HG02970 (cell line): ENCODE data around the gene MAGOHB.
A peak's percentile ranks its signal among the peaks of the same experiment; 100 is the strongest.
"Not testable (repeated sequence)": the region's sequence is repeated elsewhere in the genome, so short reads cannot be mapped to it uniquely, and the experiment has no call there.

Experiments
- ATAC-seq: cut with Tn5 transposase; IDR thresholded peaks from one replicate; pipeline ENCODE4 v1.9.1; 2021; ENCODE audit warnings: mild to moderate bottlenecking, moderate library complexity, moderate number of reproducible peaks; ENCODE audit not compliant: unreplicated experiment, low FRiP score

The MAGOHB gene

DNA sequence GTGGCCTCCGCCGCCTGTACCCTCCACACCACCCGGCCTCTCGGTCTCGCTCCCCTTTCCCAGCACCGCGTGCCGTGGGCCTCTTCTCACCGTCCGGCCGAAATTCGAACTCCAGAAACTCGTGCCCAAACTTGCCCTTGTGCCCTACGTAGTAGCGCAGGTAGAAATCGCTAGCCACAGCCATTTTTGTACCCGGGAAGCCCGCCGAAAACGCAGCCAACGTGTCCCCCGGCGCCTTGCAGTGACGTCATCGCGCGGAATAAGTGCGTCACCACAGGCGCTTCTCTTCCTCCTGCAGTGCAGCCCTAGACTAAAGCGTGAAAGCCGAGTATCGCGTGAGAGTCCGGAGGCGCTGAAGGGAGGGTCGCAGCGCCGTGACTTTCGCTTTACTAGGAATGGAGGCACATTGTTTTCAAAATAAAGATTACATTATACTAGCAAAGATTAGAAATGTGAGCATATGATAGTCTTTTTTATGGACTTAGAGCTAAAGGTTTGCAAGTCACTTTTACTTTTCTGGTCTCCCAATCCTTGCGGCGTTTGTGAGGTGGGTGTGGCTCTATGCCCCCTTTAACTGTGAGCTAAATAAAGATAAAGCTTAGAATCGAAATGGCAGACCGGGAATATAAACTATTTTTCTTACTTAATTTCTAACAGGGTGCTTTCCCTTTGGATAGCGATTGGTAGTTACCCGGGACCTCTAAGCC is at the start of gene MAGOHB:
Gene MAGOHB (minus strand): TSS at position 261 of the 707 bp plus-strand sequence. CDS start 77 bp downstream, at position 184.
- ATAC-seq, result peak; percentile 95

DNA sequence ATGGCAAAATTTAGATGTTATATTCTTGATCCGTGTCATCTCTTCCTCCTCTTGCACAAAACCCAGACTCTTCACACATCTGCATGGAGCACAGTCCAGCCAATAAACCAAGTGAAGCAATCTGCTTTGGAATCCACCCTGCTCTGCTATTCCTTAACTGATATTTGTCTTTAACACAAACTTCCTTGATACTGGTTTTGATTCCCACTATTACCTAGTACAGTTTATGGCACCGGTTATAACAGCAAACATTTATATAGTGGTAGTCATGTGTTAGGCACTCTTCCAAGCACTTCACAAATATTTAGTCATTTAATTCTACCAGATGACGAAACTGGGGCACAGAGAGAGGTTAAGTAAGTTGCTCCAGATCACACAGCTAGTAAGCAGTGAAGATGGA is 47.9 kb upstream of the MAGOHB start:
- no peak for ATAC-seq

DNA sequence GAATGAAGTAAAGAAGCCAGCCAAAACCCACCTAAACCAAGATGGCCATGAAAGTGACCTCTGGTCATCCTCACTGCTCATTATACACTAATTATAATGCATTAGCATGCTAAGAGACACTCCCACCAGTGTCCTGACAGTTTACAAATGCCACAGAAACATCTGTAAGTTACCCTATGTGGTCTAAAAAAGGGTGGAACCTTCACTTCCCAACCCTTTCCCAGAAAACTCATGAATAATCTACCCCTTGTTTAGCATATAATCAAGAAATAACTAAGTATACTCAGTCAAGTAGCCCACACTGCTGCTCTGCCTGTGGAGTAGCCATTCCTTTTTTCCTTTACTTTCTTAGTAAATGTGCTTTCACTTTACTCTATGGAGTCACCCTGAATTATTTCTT is 40.6 kb upstream of the MAGOHB start:
- ATAC-seq, result no peak

DNA sequence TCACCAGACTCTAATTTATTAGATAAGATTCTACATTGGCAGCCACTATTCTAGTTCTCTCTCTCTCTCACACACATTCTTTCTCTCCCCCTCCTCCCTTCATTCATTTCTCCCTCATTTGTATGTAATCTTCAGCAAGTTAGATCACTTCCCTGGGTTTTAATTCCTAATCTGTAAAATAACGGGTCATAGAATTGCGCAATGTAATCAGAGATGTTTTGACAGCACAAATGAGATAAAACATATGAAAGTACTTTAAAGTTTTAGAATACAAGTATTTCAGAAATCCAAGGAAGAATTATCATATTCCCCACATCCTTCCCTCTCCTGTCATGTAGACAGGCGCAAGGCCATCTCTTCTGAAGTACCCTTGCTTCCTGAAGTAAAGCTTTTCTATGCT is 38.8 kb upstream of the MAGOHB start:
- no peak for ATAC-seq

DNA sequence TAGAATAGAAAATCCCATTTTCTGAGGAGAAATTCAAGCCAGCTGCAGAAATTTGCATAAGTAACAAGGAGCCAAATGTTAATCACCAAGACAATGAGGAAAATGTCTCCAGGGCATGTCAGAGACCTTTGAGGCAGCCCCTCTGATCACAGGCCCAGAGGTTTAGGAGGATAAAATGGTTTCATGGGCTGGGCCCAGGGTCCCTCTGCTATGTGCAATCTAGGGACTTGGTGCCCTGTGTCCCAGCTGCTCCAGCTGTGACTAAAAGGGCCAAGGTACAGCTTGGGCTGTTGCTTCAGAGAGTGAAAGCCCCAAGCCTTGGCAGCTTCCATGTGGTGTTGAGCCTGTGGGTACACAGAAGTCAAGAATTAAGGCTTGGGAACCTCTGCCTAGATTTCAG is 33.2 kb upstream of the MAGOHB start:
- not testable (repeated sequence) for ATAC-seq

DNA sequence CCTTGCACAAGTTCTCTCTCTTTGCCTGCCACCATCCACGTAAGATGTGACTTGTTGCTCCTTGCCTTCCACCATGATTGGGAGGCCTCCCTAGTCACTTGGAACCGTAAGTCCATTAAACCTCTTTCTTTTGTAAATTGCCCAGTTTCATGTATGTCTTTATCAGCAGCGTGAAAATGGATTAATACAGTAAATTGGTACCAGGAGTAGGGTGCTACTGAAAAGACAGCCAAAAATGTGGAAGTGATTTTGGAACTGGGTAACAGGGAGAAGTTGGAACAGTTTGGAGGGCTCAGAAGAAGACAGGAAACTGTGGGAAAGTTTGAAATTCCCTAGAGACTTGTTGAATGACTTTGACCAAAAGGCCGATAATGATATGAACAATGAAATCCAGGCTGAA is 32.5 kb upstream of the MAGOHB start:
- no peak for ATAC-seq

DNA sequence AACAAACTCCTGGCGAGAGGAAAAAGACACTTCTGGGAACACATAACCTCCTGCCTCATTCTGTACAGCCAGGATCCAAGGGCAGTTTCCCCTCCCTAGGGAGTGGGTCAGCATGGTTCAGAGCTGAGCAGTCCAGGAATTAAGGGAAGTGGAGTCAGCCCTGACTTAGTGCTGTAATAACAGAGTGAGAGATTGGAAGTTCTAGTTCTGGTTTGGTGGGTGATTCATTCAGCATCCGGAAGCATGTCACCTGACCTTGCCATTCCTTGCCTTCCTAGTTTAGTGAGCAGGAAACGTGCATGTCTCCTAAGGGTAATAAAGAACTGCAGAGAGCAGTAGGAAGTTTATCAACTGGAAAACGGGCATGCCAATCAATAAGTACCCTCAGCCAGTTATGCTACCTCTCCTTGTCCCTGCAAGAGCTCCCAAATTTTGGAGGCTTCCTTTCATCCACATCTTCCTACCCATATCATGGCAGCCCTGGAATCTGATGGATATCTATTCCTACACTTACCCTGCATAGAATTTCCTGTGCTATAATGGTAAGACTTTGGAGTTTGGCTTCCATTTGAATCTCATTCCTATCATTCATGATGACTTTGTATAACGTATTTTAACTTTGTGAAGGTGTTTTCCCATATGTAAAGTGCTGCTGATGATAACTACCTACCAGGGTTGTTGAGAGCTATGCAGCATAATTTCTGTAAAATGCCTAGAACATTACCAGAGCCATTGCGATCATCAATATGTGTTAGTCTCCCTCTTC is 28.5 kb upstream of the MAGOHB start:
- ATAC-seq, result no peak

DNA sequence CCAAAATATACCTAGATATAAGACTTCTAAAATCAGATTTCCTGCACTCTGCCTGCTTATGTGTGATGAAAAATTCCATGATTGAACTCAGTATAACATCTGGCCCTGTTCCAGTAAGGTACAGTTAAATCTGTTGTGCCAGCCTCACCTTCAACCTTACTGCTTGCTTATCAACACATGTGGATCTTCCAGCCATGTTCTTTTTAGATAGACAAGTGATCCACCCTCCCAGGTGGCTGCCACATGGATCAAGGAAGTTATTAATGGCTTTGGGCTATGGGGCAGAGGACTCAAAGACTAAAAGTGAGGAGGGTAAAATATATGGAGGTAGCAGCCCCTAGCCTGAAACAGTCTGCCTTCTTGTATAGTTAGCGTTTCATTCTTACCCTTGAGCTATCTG is 25.3 kb upstream of the MAGOHB start:
- no peak for ATAC-seq

DNA sequence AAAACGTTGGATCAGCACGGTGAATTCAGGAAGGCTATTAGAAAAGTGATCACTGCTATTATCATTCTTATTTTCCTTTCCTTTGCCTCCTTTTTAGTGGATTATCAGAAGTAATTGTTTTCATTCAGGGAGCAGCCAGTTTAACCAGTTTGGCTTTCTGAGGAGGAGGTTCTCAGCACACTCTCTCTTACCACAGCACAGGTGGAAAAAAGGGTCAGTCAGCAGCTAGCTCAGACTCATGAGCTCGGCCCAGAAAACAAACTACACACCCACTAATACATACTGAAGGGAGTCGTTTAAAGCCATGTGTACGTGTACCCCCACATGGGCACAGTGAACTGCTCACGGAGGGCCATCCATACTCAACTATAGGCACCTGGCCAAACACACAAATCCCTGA is 23.2 kb upstream of the MAGOHB start:
- no peak for ATAC-seq

DNA sequence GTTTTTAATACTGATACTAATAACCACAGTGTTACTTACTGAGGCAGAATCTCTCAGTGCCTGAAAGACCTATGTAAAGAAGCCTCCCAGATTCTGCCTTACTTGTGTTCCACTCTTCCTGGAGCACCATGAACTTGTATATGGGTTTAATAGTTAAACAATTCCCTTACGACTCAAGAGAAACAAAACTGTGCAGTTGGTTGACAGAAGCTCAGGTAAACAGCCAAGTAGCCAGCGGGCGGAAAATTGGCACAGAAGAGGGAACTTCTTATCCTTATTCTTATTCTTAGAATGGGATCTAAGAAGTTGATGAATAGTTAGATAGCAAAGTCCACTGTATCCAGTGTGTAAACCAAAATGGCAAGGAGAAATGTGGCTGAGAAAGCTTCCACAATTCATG is 22.7 kb upstream of the MAGOHB start:
- no peak for ATAC-seq

DNA sequence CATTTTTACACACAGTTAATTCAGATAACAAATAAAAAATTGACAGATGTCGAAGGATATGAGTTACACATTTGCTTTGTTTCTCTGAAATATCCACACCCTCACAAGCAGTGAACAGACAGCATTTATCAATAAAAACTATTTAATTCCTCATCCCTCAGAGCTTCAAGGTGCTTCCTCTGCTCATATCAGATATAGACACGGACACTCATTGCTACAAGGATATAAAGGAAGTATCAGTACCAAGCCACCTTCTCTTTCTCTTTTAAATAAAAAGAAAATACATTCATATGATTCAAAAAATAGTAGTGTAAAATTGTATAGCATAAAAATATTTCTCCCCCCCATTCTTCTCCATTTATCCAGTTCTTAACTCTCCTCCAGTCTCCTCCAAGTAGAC is 21.9 kb upstream of the MAGOHB start:
- ATAC-seq, result no peak

DNA sequence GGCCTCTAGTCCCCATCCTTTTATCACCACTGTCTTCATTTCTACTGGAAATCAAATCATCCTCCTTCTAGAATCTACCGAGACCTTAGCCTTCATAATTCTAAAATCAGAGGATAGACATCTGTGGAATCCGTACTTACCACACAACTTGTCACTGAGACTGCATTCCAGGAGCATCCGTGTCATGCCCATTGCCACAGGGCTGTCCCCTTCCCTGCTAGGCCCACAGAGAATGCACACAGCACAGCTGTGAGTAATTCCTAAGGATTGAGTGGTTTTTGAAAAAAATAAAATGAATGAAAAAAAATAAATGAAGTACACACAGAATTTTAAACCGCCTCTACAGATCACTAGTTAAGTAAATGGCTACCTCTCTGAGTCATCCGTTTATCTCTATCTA is 21.0 kb upstream of the MAGOHB start:
- ATAC-seq, result no peak

DNA sequence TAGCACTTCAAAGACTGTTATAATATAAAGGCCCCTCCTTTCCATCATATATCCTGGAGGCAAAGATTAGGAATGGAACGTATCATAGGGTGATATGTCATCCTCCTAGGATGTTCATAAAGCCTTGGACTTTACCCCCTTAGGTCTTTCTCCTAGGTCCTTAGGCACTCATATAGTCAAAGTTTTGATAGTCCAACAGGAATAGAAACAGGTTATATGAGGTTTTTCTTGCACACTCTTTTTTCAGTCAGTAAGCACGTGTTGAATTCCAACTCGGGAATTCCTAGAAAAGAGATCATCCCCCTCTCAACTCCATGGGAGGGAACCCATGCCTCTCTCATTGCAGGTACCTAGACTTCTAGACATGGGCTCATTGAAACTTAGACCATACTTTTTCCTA is 20.1 kb upstream of the MAGOHB start:
- ATAC-seq, result no peak

DNA sequence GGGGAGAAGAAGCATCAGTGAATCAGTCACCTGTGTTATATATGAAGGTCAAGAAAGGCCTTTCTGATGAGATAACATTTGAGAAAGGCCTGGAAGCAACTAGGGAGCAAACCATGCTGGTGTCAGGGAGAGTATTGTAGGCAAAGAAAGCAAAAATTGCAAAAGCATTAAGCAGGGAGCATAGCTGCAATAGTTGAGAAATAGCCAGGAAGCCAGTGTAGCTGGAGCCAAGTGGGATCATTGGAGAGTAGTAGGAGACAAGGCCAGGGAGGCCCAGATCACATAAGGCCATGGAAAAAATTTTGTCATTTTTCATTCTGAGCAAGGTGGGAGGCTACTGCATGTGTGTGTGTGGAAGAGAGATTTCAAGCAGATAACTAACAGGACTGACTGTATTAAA is 18.8 kb upstream of the MAGOHB start:
- no peak for ATAC-seq

DNA sequence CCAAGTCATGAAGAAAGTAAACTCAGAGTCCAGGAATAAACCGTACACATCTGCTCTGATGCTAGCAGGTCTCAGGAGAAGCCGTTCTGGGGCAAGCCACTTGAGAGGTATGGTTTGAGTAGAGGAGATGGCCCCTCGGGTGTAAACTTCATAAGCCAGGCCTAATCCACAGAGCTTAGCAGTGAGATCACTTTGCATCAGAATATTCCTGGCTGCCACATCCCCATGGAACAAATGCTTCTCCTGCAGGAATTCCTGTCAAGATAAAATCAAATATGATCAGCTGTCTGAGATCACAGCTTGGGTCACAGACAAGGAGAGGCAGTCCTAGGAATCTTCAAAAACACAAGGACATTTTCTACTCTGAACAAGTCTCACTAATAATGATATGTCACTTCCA is 11.2 kb upstream of the MAGOHB start:
- ATAC-seq, result no peak

DNA sequence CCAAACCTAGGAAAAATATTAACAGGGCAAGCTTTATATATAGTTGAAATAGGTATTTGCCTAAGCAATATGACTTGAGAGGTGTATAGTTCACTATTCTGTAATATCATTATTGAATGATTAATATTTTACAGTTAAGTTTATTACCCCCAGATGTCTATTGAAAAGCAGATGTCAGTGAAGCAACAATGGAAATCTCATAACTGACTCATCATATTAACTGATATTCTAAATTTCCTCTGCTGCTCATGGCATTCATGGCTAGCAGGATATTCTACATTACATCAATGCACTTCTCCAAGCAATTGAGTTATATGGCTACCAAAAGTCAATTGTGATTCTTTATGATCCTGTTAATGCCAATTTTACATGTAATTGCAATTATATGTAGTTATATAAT is 9.7 kb upstream of the MAGOHB start:
- no peak for ATAC-seq

DNA sequence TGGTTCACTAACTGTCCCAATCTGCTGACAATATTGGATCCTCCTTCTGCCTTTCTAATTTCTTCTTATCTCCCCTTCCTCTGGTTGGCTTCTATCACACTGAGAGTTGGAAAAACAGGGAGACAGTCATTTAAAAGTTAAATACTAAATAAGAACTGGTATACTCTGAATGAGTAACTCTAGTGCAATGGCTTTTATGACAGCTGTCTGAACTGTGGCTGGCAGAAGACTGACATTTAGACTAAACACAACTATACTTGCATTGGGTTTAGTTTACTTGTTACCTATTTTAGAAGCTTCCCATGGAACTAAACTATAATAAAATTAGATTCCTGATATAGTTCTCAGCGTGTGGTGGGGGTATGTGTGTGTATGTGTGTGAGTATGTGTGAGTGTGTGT is 7.9 kb upstream of the MAGOHB start:
- ATAC-seq, result no peak

DNA sequence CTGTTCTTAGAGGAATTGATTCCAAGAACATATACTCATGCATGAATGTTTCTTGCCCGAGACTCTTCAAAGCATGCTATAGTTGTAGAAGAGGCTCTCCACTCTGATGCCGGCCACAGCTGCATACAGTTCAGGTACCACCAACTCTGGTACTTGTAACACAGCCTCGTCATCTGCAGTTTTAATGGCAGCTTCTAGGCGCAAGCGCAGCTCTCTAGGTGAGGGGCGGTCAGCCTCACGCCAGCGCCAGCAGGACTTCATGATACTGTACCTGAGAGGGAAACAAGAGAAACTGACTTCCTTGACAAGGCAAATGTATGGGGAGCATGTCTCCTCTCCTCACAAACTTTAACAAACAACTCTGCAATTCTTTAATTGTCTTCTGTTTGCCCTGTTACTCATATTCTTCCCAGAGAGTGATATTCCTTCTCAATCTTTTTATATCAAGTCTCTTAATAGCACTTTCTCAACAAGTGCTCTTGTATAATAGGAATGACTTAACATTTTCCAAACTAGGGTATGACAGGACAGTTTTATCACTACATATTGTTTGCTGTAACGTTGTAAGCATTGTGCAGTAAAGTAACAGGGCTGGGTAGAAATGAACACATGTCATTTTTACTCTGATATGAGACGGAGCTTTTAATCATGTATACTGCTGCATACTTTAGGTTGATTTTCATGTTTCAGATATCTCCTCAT is 6.8 kb upstream of the MAGOHB start:
- ATAC-seq, result no peak

DNA sequence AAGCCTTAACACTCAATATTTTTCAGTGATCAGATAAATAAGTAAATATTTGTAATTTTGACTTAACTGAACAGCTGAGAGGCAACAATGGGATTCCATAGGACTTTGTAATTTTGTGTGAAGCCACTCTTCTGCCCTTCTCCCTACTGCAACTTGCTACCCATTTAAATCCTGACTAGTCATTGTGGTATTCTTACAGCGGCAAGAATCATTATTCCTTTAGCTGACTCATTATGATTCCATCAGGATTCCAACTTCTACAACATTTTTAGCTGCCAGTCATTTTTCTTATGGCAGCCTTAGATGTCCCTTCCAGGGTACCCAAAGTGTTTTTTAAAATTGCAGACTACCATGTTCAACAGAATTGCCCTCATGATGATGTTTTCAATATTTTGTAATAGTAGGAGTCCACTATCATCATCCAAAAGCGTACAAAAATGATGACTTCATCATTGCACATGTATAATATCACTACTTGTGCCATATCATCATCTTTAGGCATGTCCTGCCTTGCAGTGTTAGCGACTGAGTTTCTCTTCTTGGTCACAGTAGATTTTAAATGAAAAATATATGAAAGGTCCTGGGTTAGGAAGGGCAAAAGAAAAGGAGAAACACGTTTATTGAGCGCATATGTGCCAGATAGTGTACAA is 5.1 kb upstream of the MAGOHB start:
- ATAC-seq, result no peak

DNA sequence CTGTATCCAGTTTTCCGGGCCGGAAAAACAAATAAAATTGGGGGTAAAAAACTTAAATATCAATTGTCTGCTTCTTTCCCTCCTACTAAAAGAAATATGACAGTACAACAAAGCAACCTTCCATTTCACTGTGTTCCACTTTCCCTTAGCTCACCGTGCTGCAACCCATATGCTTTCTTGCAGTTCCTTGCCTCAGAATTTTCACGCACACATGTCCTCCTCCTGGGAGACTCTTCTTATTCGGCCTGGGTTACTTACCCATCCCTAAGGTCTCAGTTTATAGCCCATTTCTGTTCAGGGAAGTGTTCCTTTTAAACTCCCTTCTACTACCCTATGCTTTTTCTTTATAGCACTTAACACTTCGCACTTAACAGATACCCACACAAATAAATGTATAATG is 4.5 kb upstream of the MAGOHB start:
- ATAC-seq, result no peak

DNA sequence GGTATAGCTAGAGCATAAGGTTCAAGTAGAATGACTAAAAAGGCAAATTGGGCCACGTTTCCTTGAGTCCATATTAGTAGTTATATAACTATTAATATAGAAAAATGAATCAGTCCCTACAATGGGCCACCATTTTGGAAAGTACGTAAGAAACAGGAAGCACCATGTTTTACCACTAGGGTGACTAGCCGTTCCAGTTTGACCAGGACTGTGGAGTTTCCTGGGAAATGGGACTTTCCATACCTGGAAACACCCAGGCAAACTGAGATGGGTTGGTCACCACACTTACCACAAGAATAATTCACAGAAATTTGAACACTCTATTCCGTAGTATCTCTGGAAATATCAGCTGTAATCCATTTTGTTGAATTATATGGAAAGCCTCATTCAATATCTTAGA is 2.1 kb upstream of the MAGOHB start:
- ATAC-seq, result no peak
